Ishikawa (cell line): ENCODE measurements around the gene STEAP3.

ENCODE experiments used
- CEBPB ChIP-seq: IDR thresholded peaks from 2 replicates; pipeline ENCODE4 v1.6.1; 2012
- CREB1 ChIP-seq: IDR thresholded peaks from 2 replicates; pipeline ENCODE4 v1.6.1; 2012; ENCODE audit warnings: low read depth
- EP300 ChIP-seq: IDR thresholded peaks from 2 replicates; pipeline ENCODE4 v1.6.1; 2012; ENCODE audit warnings: borderline replicate concordance
- FOXM1 ChIP-seq: IDR thresholded peaks from 2 replicates; pipeline ENCODE4 v1.6.1; 2012; ENCODE audit warnings: low read depth, borderline replicate concordance
- NFIC ChIP-seq: IDR thresholded peaks from 2 replicates; pipeline ENCODE4 v1.6.1; 2012
- YY1 ChIP-seq: IDR thresholded peaks from 2 replicates; pipeline ENCODE4 v1.6.1; 2012; ENCODE audit warnings: low read depth
- TF ChIP-seq, protein P1 (sequence below): IDR thresholded peaks from 2 replicates; pipeline ENCODE4 v1.6.1; 2012
- TF ChIP-seq, protein P2 (sequence below): IDR thresholded peaks from 2 replicates; pipeline ENCODE4 v1.6.1; 2012; ENCODE audit warnings: low read depth, mild to moderate bottlenecking

DNA sequence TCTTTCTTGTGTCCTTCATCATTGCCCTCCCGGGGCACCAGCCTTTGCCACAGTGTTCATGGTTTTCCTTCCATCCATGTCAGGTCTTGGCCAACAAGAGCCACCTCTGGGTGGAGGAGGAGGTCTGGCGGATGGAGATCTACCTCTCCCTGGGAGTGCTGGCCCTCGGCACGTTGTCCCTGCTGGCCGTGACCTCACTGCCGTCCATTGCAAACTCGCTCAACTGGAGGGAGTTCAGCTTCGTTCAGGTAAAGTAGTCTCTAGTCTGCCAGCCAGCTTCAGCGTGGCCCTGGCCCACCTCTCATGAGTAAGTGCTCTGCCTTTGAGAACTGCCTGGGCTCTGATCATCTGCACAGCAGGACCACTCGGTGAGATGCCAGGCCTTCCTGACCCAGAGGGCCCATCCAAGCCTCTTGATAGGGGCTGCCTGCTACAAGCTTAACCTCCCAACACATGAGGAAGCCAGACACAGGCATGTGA, 31.0 kb downstream of the STEAP3 start:
- TF ChIP-seq FOXM1 (no peak), CEBPB (no peak), EP300 (no peak), YY1 (no peak), CREB1 (no peak), NFIC (no peak)
- TF ChIP-seq, protein P1, sequence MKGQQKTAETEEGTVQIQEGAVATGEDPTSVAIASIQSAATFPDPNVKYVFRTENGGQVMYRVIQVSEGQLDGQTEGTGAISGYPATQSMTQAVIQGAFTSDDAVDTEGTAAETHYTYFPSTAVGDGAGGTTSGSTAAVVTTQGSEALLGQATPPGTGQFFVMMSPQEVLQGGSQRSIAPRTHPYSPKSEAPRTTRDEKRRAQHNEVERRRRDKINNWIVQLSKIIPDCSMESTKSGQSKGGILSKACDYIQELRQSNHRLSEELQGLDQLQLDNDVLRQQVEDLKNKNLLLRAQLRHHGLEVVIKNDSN, result no peak
- TF ChIP-seq, protein P2, sequence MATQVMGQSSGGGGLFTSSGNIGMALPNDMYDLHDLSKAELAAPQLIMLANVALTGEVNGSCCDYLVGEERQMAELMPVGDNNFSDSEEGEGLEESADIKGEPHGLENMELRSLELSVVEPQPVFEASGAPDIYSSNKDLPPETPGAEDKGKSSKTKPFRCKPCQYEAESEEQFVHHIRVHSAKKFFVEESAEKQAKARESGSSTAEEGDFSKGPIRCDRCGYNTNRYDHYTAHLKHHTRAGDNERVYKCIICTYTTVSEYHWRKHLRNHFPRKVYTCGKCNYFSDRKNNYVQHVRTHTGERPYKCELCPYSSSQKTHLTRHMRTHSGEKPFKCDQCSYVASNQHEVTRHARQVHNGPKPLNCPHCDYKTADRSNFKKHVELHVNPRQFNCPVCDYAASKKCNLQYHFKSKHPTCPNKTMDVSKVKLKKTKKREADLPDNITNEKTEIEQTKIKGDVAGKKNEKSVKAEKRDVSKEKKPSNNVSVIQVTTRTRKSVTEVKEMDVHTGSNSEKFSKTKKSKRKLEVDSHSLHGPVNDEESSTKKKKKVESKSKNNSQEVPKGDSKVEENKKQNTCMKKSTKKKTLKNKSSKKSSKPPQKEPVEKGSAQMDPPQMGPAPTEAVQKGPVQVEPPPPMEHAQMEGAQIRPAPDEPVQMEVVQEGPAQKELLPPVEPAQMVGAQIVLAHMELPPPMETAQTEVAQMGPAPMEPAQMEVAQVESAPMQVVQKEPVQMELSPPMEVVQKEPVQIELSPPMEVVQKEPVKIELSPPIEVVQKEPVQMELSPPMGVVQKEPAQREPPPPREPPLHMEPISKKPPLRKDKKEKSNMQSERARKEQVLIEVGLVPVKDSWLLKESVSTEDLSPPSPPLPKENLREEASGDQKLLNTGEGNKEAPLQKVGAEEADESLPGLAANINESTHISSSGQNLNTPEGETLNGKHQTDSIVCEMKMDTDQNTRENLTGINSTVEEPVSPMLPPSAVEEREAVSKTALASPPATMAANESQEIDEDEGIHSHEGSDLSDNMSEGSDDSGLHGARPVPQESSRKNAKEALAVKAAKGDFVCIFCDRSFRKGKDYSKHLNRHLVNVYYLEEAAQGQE, result no peak
